ENCODE results near the gene CCNL2.

DNA sequence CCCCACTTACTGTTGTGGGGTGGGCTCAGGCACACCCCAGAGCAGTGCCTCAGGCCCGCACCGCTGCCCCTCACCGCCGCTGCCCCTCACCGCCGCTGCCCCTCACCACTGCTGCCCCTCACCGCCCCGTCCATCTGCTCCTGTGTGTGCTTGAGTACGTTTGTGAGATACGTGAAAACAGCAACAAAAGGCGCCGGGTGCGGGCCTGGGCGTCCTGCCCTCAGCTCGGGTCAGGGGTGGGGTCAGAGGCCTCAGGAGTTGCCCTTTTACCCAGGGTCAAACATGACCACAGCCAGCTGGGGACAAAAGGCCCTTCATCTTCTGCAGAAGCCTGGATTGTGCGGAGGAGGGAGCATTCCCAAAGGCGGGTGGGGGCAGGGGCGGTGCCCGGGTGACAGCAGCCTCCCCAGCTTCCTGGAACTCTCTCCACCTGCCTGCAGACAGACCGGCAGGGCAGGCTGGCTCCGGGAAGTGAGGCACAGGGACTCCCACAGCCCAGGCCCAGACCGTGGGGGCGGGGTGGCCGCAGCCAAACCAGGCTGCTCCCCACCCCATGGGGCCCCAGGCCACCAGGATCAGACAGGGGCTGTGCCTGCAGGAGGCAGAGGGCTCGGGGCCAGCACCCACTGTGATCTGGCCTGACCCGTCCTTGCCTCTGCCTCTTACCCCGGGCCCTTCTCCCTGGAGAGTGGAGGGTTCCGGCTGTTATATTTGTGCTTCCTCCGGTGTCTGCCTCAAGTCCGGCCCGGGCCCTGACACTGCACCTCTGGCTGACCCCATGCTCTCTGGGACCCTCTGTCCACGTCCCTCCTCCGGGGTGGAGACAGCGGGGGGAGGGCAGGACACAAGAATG, 34.0 kb upstream of the CCNL2 start:
- TF ChIP-seq, protein P1, sequence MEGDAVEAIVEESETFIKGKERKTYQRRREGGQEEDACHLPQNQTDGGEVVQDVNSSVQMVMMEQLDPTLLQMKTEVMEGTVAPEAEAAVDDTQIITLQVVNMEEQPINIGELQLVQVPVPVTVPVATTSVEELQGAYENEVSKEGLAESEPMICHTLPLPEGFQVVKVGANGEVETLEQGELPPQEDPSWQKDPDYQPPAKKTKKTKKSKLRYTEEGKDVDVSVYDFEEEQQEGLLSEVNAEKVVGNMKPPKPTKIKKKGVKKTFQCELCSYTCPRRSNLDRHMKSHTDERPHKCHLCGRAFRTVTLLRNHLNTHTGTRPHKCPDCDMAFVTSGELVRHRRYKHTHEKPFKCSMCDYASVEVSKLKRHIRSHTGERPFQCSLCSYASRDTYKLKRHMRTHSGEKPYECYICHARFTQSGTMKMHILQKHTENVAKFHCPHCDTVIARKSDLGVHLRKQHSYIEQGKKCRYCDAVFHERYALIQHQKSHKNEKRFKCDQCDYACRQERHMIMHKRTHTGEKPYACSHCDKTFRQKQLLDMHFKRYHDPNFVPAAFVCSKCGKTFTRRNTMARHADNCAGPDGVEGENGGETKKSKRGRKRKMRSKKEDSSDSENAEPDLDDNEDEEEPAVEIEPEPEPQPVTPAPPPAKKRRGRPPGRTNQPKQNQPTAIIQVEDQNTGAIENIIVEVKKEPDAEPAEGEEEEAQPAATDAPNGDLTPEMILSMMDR (IDR thresholded peaks at IDR 0.05; ENCODE audit: low read length): no peak
- TF ChIP-seq EZH2 (optimal IDR thresholded peaks at IDR 0.05; ENCODE audit: low read depth, low read length): no peak
